ENCODE data around the gene CENPF.
A peak's percentile ranks its signal among the peaks of the same experiment; 100 is the strongest.

CENPF gene

GRCh38 chr1:214602764-214603657 lies at the start of gene CENPF:
CENPF (plus strand) TSS chr1:214603195; CDS start chr1:214613755, 10,560 bp downstream.
- no peak for TF ChIP-seq CTCF (IDR thresholded peaks at IDR 0.05; ENCODE audit: low read depth, low read length)
- H3K27me3 ChIP-seq (ENCODE audit: insufficient read depth, low read depth, severe bottlenecking): no peaks in the 10 kb centered on the region
- peak within 1 kb of the TSS; percentile 86 for H3K4me3 ChIP-seq (ENCODE audit: low read depth, low read length)
- H3K36me3 ChIP-seq: peaks cover 14% of the 10 kb centered on the region
- DNase-seq: peak; percentile 96
- H3K27ac ChIP-seq: peak within 1 kb of the TSS; percentile 95
- H3K9me3 ChIP-seq (ENCODE audit: severe bottlenecking): peaks cover 3% of the 10 kb centered on the region

- Histone ChIP-seq H3K27me3 (ENCODE audit: insufficient read depth, low read depth, severe bottlenecking) (no peaks in the 10 kb centered on the region), H3K27ac (no peak overlapping the region), H3K9me3 (ENCODE audit: severe bottlenecking) (no peaks in the 10 kb centered on the region), H3K4me3 (ENCODE audit: low read depth, low read length) (no peak overlapping the region), H3K36me3 (no peaks in the 10 kb centered on the region)
- TF ChIP-seq CTCF (IDR thresholded peaks at IDR 0.05; ENCODE audit: low read depth, low read length): no peak
- DNase-seq: no peak
Observed at GRCh38 chr1:214557952-214558735, 44.9 kb upstream of the CENPF start.

- TF ChIP-seq CTCF (IDR thresholded peaks at IDR 0.05; ENCODE audit: low read depth, low read length): no peak
- Histone ChIP-seq H3K36me3 (no peaks in the 10 kb centered on the region), H3K9me3 (ENCODE audit: severe bottlenecking) (no peaks in the 10 kb centered on the region), H3K27me3 (ENCODE audit: insufficient read depth, low read depth, severe bottlenecking) (peaks cover 17% of the 10 kb centered on the region), H3K27ac (no peak overlapping the region), H3K4me3 (ENCODE audit: low read depth, low read length) (no peak overlapping the region)
- DNase-seq: no peak
Observed at GRCh38 chr1:214563881-214564280, 39.1 kb upstream of the CENPF start.

GRCh38 chr1:214565310-214565709 lies 37.7 kb upstream of the CENPF start:
- Histone ChIP-seq H3K36me3 (no peaks in the 10 kb centered on the region), H3K27me3 (ENCODE audit: insufficient read depth, low read depth, severe bottlenecking) (peaks cover 26% of the 10 kb centered on the region), H3K27ac (no peak overlapping the region), H3K4me3 (ENCODE audit: low read depth, low read length) (no peak overlapping the region), H3K9me3 (ENCODE audit: severe bottlenecking) (no peaks in the 10 kb centered on the region)
- no peak for DNase-seq
- TF ChIP-seq CTCF (IDR thresholded peaks at IDR 0.05; ENCODE audit: low read depth, low read length): no peak

GRCh38 chr1:214566158-214567104 lies 36.6 kb upstream of the CENPF start:
- H3K36me3 ChIP-seq: no peaks in the 10 kb centered on the region
- no peak for TF ChIP-seq CTCF (IDR thresholded peaks at IDR 0.05; ENCODE audit: low read depth, low read length)
- no peak overlapping the region for H3K27ac ChIP-seq
- DNase-seq: no peak
- no peaks in the 10 kb centered on the region for H3K9me3 ChIP-seq (ENCODE audit: severe bottlenecking)
- H3K27me3 ChIP-seq (ENCODE audit: insufficient read depth, low read depth, severe bottlenecking): peaks cover 37% of the 10 kb centered on the region
- H3K4me3 ChIP-seq (ENCODE audit: low read depth, low read length): no peak overlapping the region

Data from WERI-Rb-1 (cell line).